Activated CD4-positive, alpha-beta T cell treated with anti-CD3 and anti-CD28 coated beads, Interleukin-2, amount 10 ng/mL, durations not matched to agents 24 days and 14 days (primary cell): Measurements from ENCODE around the gene FAAP24. TPM values are rescaled to one million over a fixed set of nuclear protein-coding genes. Genes with fewer than 3 reads are reported as not detected.
"Not testable (repeated sequence)": the region's sequence is repeated elsewhere in the genome, so short reads cannot be mapped to it uniquely, and the experiment has no call there.

Experiments used
- DNase-seq: peaks from one replicate; pipeline ENCODE4 v3.0.0; 2022
- H3K27ac Mint-ChIP-seq: one replicate; pipeline ENCODE4 v1.8.0; 2022; ENCODE audit warnings: mild to moderate bottlenecking, mixed read lengths
- H3K27me3 Mint-ChIP-seq: one replicate; pipeline ENCODE4 v1.8.0; 2022; ENCODE audit warnings: mixed read lengths
- H3K36me3 Mint-ChIP-seq: one replicate; pipeline ENCODE4 v1.8.0; 2022; ENCODE audit warnings: low read depth, mild to moderate bottlenecking, mixed read lengths
- H3K4me1 Mint-ChIP-seq: one replicate; pipeline ENCODE4 v1.8.0; 2021; ENCODE audit warnings: mixed read lengths
- H3K4me3 Mint-ChIP-seq: one replicate; pipeline ENCODE4 v1.8.0; 2022; ENCODE audit warnings: mild to moderate bottlenecking, moderate library complexity, mixed read lengths
- H3K9me3 Mint-ChIP-seq: one replicate; pipeline ENCODE4 v1.8.0; 2021; ENCODE audit warnings: mixed read lengths
- intact Hi-C: fragments of 100-400 bp; cut with micrococcal nuclease; formaldehyde crosslinking; loops from one replicate; pipeline ENCODE4 v1.15.1; 2023
- total RNA-seq: library from RNA; stranded (reverse); gene quantifications from 2 replicates; pipeline ENCODE4 v1.2.3, GENCODE V29; 2022

Gene FAAP24
- total RNA-seq, 1 donor from 2014 or later = 10.1 TPM

- no peak overlapping the region for H3K4me3 Mint-ChIP-seq
- no peaks in the 10 kb centered on the region for H3K36me3 Mint-ChIP-seq
- peaks cover 4% of the 10 kb centered on the region for H3K4me1 Mint-ChIP-seq
- H3K9me3 Mint-ChIP-seq = no peaks in the 10 kb centered on the region
- intact Hi-C loops = no loop called here
- DNase-seq = no peak
- H3K27me3 Mint-ChIP-seq = peaks cover 2% of the 10 kb centered on the region
- no peak overlapping the region for H3K27ac Mint-ChIP-seq
Measured at GRCh38 chr19:33005440-33005839, 33.4 kb downstream of the FAAP24 start.

- DNase-seq = no peak
- Mint-ChIP-seq H3K9me3 (no peaks in the 10 kb centered on the region), H3K4me1 (no peaks in the 10 kb centered on the region), H3K27me3 (no peaks in the 10 kb centered on the region), H3K4me3 (no peak overlapping the region), H3K27ac (no peak overlapping the region), H3K36me3 (no peaks in the 10 kb centered on the region)
- intact Hi-C loops = no loop called here
Measured at GRCh38 chr19:33008738-33009137, 36.7 kb downstream of the FAAP24 start.

- H3K4me3 Mint-ChIP-seq, H3K36me3 Mint-ChIP-seq, intact Hi-C loops, H3K9me3 Mint-ChIP-seq, H3K27me3 Mint-ChIP-seq, H3K4me1 Mint-ChIP-seq, H3K27ac Mint-ChIP-seq, DNase-seq: not testable (repeated sequence)
Measured at GRCh38 chr19:33010891-33011290, 38.8 kb downstream of the FAAP24 start.

- Mint-ChIP-seq H3K36me3 (no peaks in the 10 kb centered on the region), H3K4me1 (no peaks in the 10 kb centered on the region), H3K27me3 (no peaks in the 10 kb centered on the region), H3K4me3 (no peak overlapping the region), H3K9me3 (no peaks in the 10 kb centered on the region), H3K27ac (no peak overlapping the region)
- intact Hi-C loops = no loop called here
- no peak for DNase-seq
Measured at GRCh38 chr19:33022472-33023116, 50.6 kb downstream of the FAAP24 start.

GRCh38 chr19:33024398-33024797 is 52.4 kb downstream of the FAAP24 start:
- Mint-ChIP-seq H3K9me3 (peaks cover 3% of the 10 kb centered on the region), H3K27me3 (no peaks in the 10 kb centered on the region), H3K4me3 (no peak overlapping the region), H3K4me1 (no peaks in the 10 kb centered on the region), H3K27ac (no peak overlapping the region), H3K36me3 (no peaks in the 10 kb centered on the region)
- no peak for DNase-seq
- intact Hi-C loops = no loop called here

GRCh38 chr19:33025468-33026238 is 53.6 kb downstream of the FAAP24 start:
- H3K4me3 Mint-ChIP-seq, H3K27me3 Mint-ChIP-seq, H3K9me3 Mint-ChIP-seq, H3K36me3 Mint-ChIP-seq, DNase-seq, intact Hi-C loops, H3K4me1 Mint-ChIP-seq, H3K27ac Mint-ChIP-seq: not testable (repeated sequence)

- DNase-seq, H3K9me3 Mint-ChIP-seq, H3K27ac Mint-ChIP-seq, H3K4me1 Mint-ChIP-seq, intact Hi-C loops, H3K27me3 Mint-ChIP-seq, H3K36me3 Mint-ChIP-seq, H3K4me3 Mint-ChIP-seq: not testable (repeated sequence)
Measured at GRCh38 chr19:33026602-33027001, 54.6 kb downstream of the FAAP24 start.

Other genes with a start within 250 kb of the FAAP24 start
- 0.12 TPM in 1 of 2 replicates, not detected in the other for gene SLC7A9, start 102.5 kb upstream of the FAAP24 start, total RNA-seq
- 16.9 and 17.6 TPM in 2 replicates for gene CEP89, start 284 bp upstream of the FAAP24 start, total RNA-seq
- 2.8 and 6.2 TPM in 2 replicates for gene RHPN2, start 92.6 kb downstream of the FAAP24 start, total RNA-seq
- 11.7 and 12.9 TPM in 2 replicates for gene GPATCH1, start 108.9 kb downstream of the FAAP24 start, total RNA-seq
- gene WDR88, start 159.9 kb downstream of the FAAP24 start, total RNA-seq = not detected in 2 replicates
- gene LRP3, start 222.1 kb downstream of the FAAP24 start, total RNA-seq = 0.23 and 0.43 TPM in 2 replicates